PC-3 (cell line): ENCODE results near the gene FIBCD1. TPM values are rescaled to one million over a fixed set of nuclear protein-coding genes. Genes with fewer than 3 reads are reported as not detected.

ENCODE experiments used
- ATAC-seq: fragments of 200-7000 bp; cut with Tn5 transposase; 2 replicates; pipeline ENCODE4 v1.9.1; 2020; ENCODE audit warnings: mild to moderate bottlenecking, moderate library complexity
- BruUV-seq: library from RNA; stranded (reverse); fragments of 400-500 nt; replicated peaks from 2 replicates; lab custom pipeline; 2021; lab: Mats Ljungman, UMichigan
- CTCF ChIA-PET: fragments of 300-600 bp; sonication (Branson Sonifier 250); formaldehyde crosslinking; loops from one replicate; lab custom pipeline; 2022; ENCODE audit warnings: antibody characterized with exemption; lab: Charles Lee
- POLR2A ChIA-PET: fragments of 300-600 bp; sonication (Branson Sonifier 250); formaldehyde crosslinking; loops from one replicate; lab custom pipeline; 2022; ENCODE audit warnings: antibody characterized with exemption; ENCODE audit not compliant: unreplicated experiment; lab: Charles Lee
- DNase-seq: peaks from one replicate; pipeline ENCODE4 v3.0.0-alpha.2; 2015
- H2AFZ ChIP-seq: fragments of 300-600 bp; sonication (generic); 2 replicates; pipeline ENCODE4 v1.6.0; 2016; ENCODE audit warnings: antibody characterized with exemption, low read length
- H3F3A ChIP-seq: fragments of 300-600 bp; sonication (generic); one replicate; pipeline ENCODE4 v1.6.0; 2017; ENCODE audit warnings: antibody characterized with exemption, low read length, control low read depth, mild to moderate bottlenecking; ENCODE audit not compliant: unreplicated experiment
- H3K27ac ChIP-seq: fragments of 300-600 bp; sonication (generic); 2 replicates; pipeline ENCODE4 v1.5.1; 2016; ENCODE audit warnings: mild to moderate bottlenecking, low read length
- H3K27me3 ChIP-seq: fragments of 300-600 bp; sonication (generic); 2 replicates; pipeline ENCODE4 v1.6.1; 2016; ENCODE audit warnings: low read length, mixed read lengths
- H3K36me3 ChIP-seq: fragments of 300-600 bp; sonication (generic); 2 replicates; pipeline ENCODE4 v1.6.1; 2016; ENCODE audit warnings: low read depth, mixed run types, low read length, mixed read lengths
- H3K4me1 ChIP-seq: fragments of 300-600 bp; sonication (generic); 2 replicates; pipeline ENCODE4 v1.5.1; 2016; ENCODE audit warnings: low read length; ENCODE audit not compliant: insufficient read depth
- H3K4me2 ChIP-seq: fragments of 300-600 bp; sonication (generic); 2 replicates; pipeline ENCODE4 v1.6.0; 2016; ENCODE audit warnings: low read length
- H3K4me3 ChIP-seq: fragments of 300-600 bp; sonication (generic); 2 replicates; pipeline ENCODE4 v1.5.1; 2016; ENCODE audit warnings: mild to moderate bottlenecking, low read length, mixed read lengths
- H3K79me2 ChIP-seq: fragments of 300-600 bp; sonication (generic); 2 replicates; pipeline ENCODE4 v1.6.1; 2017; ENCODE audit warnings: low read length, mixed read lengths
- H3K9ac ChIP-seq: fragments of 300-600 bp; sonication (generic); 2 replicates; pipeline ENCODE4 v1.6.0; 2016; ENCODE audit warnings: mild to moderate bottlenecking, low read length
- H3K9me2 ChIP-seq: fragments of 300-600 bp; sonication (generic); replicated peaks from 2 replicates; pipeline ENCODE4 v1.6.1; 2016; ENCODE audit warnings: mixed run types, low read length, mixed read lengths
- H3K9me3 ChIP-seq: fragments of 300-600 bp; sonication (generic); 2 replicates; pipeline ENCODE4 v1.6.1; 2016; ENCODE audit warnings: low read length, mixed read lengths
- H4K20me1 ChIP-seq: fragments of 300-600 bp; sonication (generic); 2 replicates; pipeline ENCODE4 v1.6.1; 2016; ENCODE audit warnings: low read length, mixed read lengths
- CTCF ChIP-seq: fragments of 300-600 bp; sonication (generic); conservative IDR thresholded peaks from 2 replicates; pipeline ENCODE4 v1.5.1; 2017; ENCODE audit warnings: antibody characterized with exemption, low read depth, mild to moderate bottlenecking, low read length
- EZH2 ChIP-seq: fragments of 300-600 bp; sonication (generic); IDR thresholded peaks from one replicate; pipeline ENCODE4 v1.6.1; 2017; ENCODE audit warnings: antibody characterized with exemption, mild to moderate bottlenecking, low read length; ENCODE audit not compliant: unreplicated experiment
- EZH2phosphoT487 ChIP-seq: fragments of 300-600 bp; sonication (generic); IDR thresholded peaks from 2 replicates; pipeline ENCODE4 v1.6.1; 2018; ENCODE audit warnings: mild to moderate bottlenecking, antibody characterized with exemption, low read length, borderline replicate concordance
- intact Hi-C: fragments of 100-400 bp; cut with micrococcal nuclease; formaldehyde crosslinking; loops from 2 replicates; pipeline ENCODE4 v1.9.0; 2023
- total RNA-seq: library from RNA; depleted of rRNA; stranded (reverse); fragments of >200 nt; gene quantifications from 2 replicates; pipeline ENCODE4 v1.2.3, GENCODE V29; 2014

The FIBCD1 gene
- total RNA-seq, 1 experiment from 2014 or later, result 8.9 TPM

GRCh38 chr9:130952065-130952762, 13.2 kb upstream of the FIBCD1 start:
- H3K4me2 ChIP-seq, result no peak overlapping the region
- H3K79me2 ChIP-seq, result no peaks in the 10 kb centered on the region
- DNase-seq, result no peak
- H2AFZ ChIP-seq, result no peak overlapping the region
- H3K9me3 ChIP-seq, result no peaks in the 10 kb centered on the region
- no peaks in the 10 kb centered on the region for H3K9me2 ChIP-seq
- H3F3A ChIP-seq, result no peaks in the 10 kb centered on the region
- ATAC-seq, result no peak
- ChIA-PET CTCF (no interaction called here), POLR2A (no interaction called here)
- no peaks in the 10 kb centered on the region for H3K36me3 ChIP-seq
- H3K27me3 ChIP-seq, result no peaks in the 10 kb centered on the region
- H4K20me1 ChIP-seq, result no peaks in the 10 kb centered on the region
- no peak overlapping the region for H3K9ac ChIP-seq
- intact Hi-C loops, result no loop called here
- TF ChIP-seq EZH2phosphoT487 (no peak), EZH2 (no peak), CTCF (no peak)
- H3K4me1 ChIP-seq, result peaks cover 5% of the 10 kb centered on the region
- BruUV-seq, result no TSS peak
- H3K27ac ChIP-seq, result no peak overlapping the region
- no peak overlapping the region for H3K4me3 ChIP-seq

DNA sequence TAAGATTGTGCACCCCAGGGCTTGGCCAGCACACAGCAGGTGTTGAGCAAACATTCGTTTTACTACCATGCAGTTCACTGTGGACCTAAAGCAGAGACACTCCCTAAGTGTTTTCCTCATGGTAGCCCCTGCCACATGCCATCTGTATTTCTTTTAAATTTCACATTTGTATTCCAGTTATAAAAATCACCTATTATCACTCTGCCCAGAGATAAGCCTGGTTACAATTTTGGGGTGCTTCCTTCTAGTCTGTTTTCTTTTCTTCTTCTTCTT, 10.9 kb upstream of the FIBCD1 start:
- TF ChIP-seq CTCF (no peak), EZH2phosphoT487 (no peak), EZH2 (no peak)
- H3K36me3 ChIP-seq, result no peaks in the 10 kb centered on the region
- DNase-seq (no peak), ATAC-seq (no peak)
- ChIA-PET CTCF (no interaction called here), POLR2A (no interaction called here)
- no peak overlapping the region for H3K4me3 ChIP-seq
- BruUV-seq, result no TSS peak
- H3K9me2 ChIP-seq, result no peaks in the 10 kb centered on the region
- H3K4me1 ChIP-seq, result peaks cover 15% of the 10 kb centered on the region
- H3K27me3 ChIP-seq, result no peaks in the 10 kb centered on the region
- H3K9me3 ChIP-seq, result no peaks in the 10 kb centered on the region
- no peaks in the 10 kb centered on the region for H3K79me2 ChIP-seq
- no peak overlapping the region for H3K9ac ChIP-seq
- no peaks in the 10 kb centered on the region for H4K20me1 ChIP-seq
- H3K27ac ChIP-seq, result no peak overlapping the region
- intact Hi-C loops, result no loop called here
- H3K4me2 ChIP-seq, result no peak overlapping the region
- no peaks in the 10 kb centered on the region for H3F3A ChIP-seq
- H2AFZ ChIP-seq, result no peak overlapping the region

- TF ChIP-seq EZH2phosphoT487 (no peak), CTCF (no peak), EZH2 (no peak)
- H3K27ac ChIP-seq, result no peak overlapping the region
- H3F3A ChIP-seq, result no peaks in the 10 kb centered on the region
- H3K27me3 ChIP-seq, result no peaks in the 10 kb centered on the region
- no peak overlapping the region for H3K4me2 ChIP-seq
- no peaks in the 10 kb centered on the region for H3K36me3 ChIP-seq
- no TSS peak for BruUV-seq
- intact Hi-C loops, result loop anchor here (10.0 kb wide), 1 partner anchor 225 kb away; no protein-coding TSS in a partner anchor
- ChIA-PET POLR2A (no interaction called here), CTCF (no interaction called here)
- no peaks in the 10 kb centered on the region for H4K20me1 ChIP-seq
- no peak overlapping the region for H2AFZ ChIP-seq
- no peaks in the 10 kb centered on the region for H3K79me2 ChIP-seq
- DNase-seq (no peak), ATAC-seq (no peak)
- no peaks in the 10 kb centered on the region for H3K9me3 ChIP-seq
- H3K9ac ChIP-seq, result no peak overlapping the region
- peaks cover 15% of the 10 kb centered on the region for H3K4me1 ChIP-seq
- H3K4me3 ChIP-seq, result no peak overlapping the region
- no peaks in the 10 kb centered on the region for H3K9me2 ChIP-seq
Measured at GRCh38 chr9:130949188-130950038, 10.4 kb upstream of the FIBCD1 start.
